OCI-LY7 (cell line): ENCODE data around the gene MROH9. TPM values are rescaled to one million over a fixed set of nuclear protein-coding genes. Genes with fewer than 3 reads are reported as not detected.

Experiments used
- BruUV-seq: library from RNA; stranded (reverse); fragments of 400-500 nt; replicated peaks from 2 replicates; lab custom pipeline; 2021; lab: Mats Ljungman, UMichigan
- CTCF ChIA-PET: fragments of 300-600 bp; sonication (Branson Sonifier 250); formaldehyde crosslinking; loops from one replicate; lab custom pipeline; 2022; ENCODE audit warnings: antibody characterized with exemption; ENCODE audit not compliant: unreplicated experiment; lab: Charles Lee
- POLR2A ChIA-PET: fragments of 300-600 bp; sonication (Branson Sonifier 250); formaldehyde crosslinking; loops from one replicate; lab custom pipeline; 2022; ENCODE audit warnings: antibody characterized with exemption; lab: Charles Lee
- DNase-seq: peaks from one replicate; pipeline ENCODE4 v3.0.0-alpha.2; 2015; ENCODE audit warnings: low spot score
- H2AFZ ChIP-seq: fragments of 200-600 bp; sonication (generic), shearing (Covaris generic); 2 replicates; pipeline ENCODE4 v1.6.1; 2014; ENCODE audit warnings: mild to moderate bottlenecking, antibody characterized with exemption, low read length, moderate library complexity
- H3K27ac ChIP-seq: fragments of 200-600 bp; sonication (generic); 2 replicates; pipeline ENCODE4 v1.5.1; 2014; ENCODE audit warnings: mixed run types, low read depth, mild to moderate bottlenecking, moderate library complexity, low read length, inconsistent platforms; ENCODE audit not compliant: poor library complexity, severe bottlenecking
- H3K36me3 ChIP-seq: fragments of 200-600 bp; sonication (generic); 2 replicates; pipeline ENCODE4 v1.6.1; 2014; ENCODE audit warnings: mild to moderate bottlenecking, antibody characterized with exemption, low read length, moderate library complexity, mixed read lengths; ENCODE audit not compliant: insufficient read depth
- H3K4me1 ChIP-seq: fragments of 200-600 bp; sonication (generic); 2 replicates; pipeline ENCODE4 v1.5.1; 2014; ENCODE audit warnings: mild to moderate bottlenecking, low read length; ENCODE audit not compliant: insufficient read depth, poor library complexity, severe bottlenecking
- H3K4me2 ChIP-seq: fragments of 200-600 bp; sonication (generic); 2 replicates; pipeline ENCODE4 v1.6.1; 2014; ENCODE audit warnings: mild to moderate bottlenecking, low read length
- H3K4me3 ChIP-seq: fragments of 200-600 bp; sonication (generic); 2 replicates; pipeline ENCODE4 v1.5.1; 2014; ENCODE audit warnings: mild to moderate bottlenecking, low read depth, low read length; ENCODE audit not compliant: poor library complexity, severe bottlenecking
- H3K79me2 ChIP-seq: fragments of 200-600 bp; sonication (generic); 2 replicates; pipeline ENCODE4 v1.6.1; 2016; ENCODE audit warnings: low read depth, mild to moderate bottlenecking, low read length, moderate library complexity, mixed read lengths; ENCODE audit not compliant: insufficient read depth
- H3K9me2 ChIP-seq: fragments of 200-600 bp; sonication (generic); 2 replicates; pipeline ENCODE4 v1.6.1; 2016; ENCODE audit warnings: mild to moderate bottlenecking, low read length, mixed read lengths; ENCODE audit not compliant: insufficient read depth
- H3K9me3 ChIP-seq: fragments of 200-600 bp; sonication (generic); 2 replicates; pipeline ENCODE4 v1.6.1; 2014; ENCODE audit warnings: mild to moderate bottlenecking, mixed run types, low read length, mixed read lengths
- H4K20me1 ChIP-seq: fragments of 200-600 bp; sonication (generic); 2 replicates; pipeline ENCODE4 v1.6.1; 2014; ENCODE audit warnings: mild to moderate bottlenecking, antibody characterized with exemption, low read length, moderate library complexity, mixed read lengths; ENCODE audit not compliant: insufficient read depth
- CTCF ChIP-seq: fragments of 200-600 bp; sonication (generic); conservative IDR thresholded peaks from 2 replicates; pipeline ENCODE4 v1.5.1; 2014; ENCODE audit warnings: mild to moderate bottlenecking, antibody characterized with exemption, low read length, moderate library complexity, mixed read lengths
- EZH2phosphoT487 ChIP-seq: fragments of 200-600 bp; sonication (generic); IDR thresholded peaks from 2 replicates; pipeline ENCODE4 v1.6.1; 2018; ENCODE audit warnings: low read depth, borderline replicate concordance, mild to moderate bottlenecking, mixed run types, antibody characterized with exemption, low read length, moderate library complexity, mixed read lengths
- intact Hi-C: fragments of 100-400 bp; cut with micrococcal nuclease; formaldehyde crosslinking; loops from one replicate; pipeline ENCODE4 v1.10.0; 2022; ENCODE audit not compliant: unreplicated experiment
- total RNA-seq, 2 experiments: library from RNA; depleted of rRNA in 1 of 2; stranded (reverse); fragments of >200 nt in 1 of 2; shearing (Covaris generic) in 1 of 2; gene quantifications; 2 replicates each; pipeline ENCODE4 v1.2.3, GENCODE V29; 2014 to 2022

Gene MROH9
- total RNA-seq, 2 experiments from 2014 or later: not detected

- Histone ChIP-seq H2AFZ (no peak overlapping the region), H3K79me2 (no peaks in the 10 kb centered on the region), H3K4me1 (no peaks in the 10 kb centered on the region), H3K4me2 (no peak overlapping the region), H3K27ac (no peak overlapping the region), H3K4me3 (no peak overlapping the region), H3K9me2 (no peaks in the 10 kb centered on the region), H3K9me3 (no peaks in the 10 kb centered on the region), H3K36me3 (no peaks in the 10 kb centered on the region), H4K20me1 (no peaks in the 10 kb centered on the region)
- no peak for TF ChIP-seq CTCF
- TF ChIP-seq EZH2phosphoT487: no peak
- intact Hi-C loops: loop anchor here (5.0 kb wide), 1 partner anchor 145 kb away; no protein-coding TSS in a partner anchor
- no TSS peak for BruUV-seq
- ChIA-PET CTCF (interaction anchor here (2.1 kb wide), 1 partner anchor 231 kb away, joined by 19 read pairs; the partner anchor contains the start of gene FMO4), POLR2A (no interaction called here)
- no peak for DNase-seq
These were observed 147.3 kb downstream of the MROH9 start for GRCh38 chr1:171082606-171083005.

- intact Hi-C loops: loop anchor here (5.0 kb wide), 1 partner anchor 144 kb away; no protein-coding TSS in a partner anchor
- CTCF ChIA-PET: no interaction called here
- Histone ChIP-seq H3K27ac (no peak overlapping the region), H3K79me2 (no peaks in the 10 kb centered on the region), H3K9me2 (no peaks in the 10 kb centered on the region), H4K20me1 (no peaks in the 10 kb centered on the region), H2AFZ (no peak overlapping the region), H3K36me3 (no peaks in the 10 kb centered on the region), H3K9me3 (no peaks in the 10 kb centered on the region), H3K4me3 (no peak overlapping the region), H3K4me2 (no peak overlapping the region), H3K4me1 (no peaks in the 10 kb centered on the region)
- DNase-seq: no peak
- no peak for TF ChIP-seq EZH2phosphoT487
- TF ChIP-seq CTCF: no peak
- POLR2A ChIA-PET: no interaction called here
- no TSS peak for BruUV-seq
These were observed 147.9 kb downstream of the MROH9 start for GRCh38 chr1:171083222-171083621.

- no peaks in the 10 kb centered on the region for H3K79me2 ChIP-seq
- no peak overlapping the region for H2AFZ ChIP-seq
- no peaks in the 10 kb centered on the region for H3K9me2 ChIP-seq
- intact Hi-C loops: loop anchor here (5.0 kb wide), 1 partner anchor 143 kb away; no protein-coding TSS in a partner anchor
- no peaks in the 10 kb centered on the region for H3K4me1 ChIP-seq
- no peak overlapping the region for H3K27ac ChIP-seq
- POLR2A ChIA-PET: interaction anchor here (1.2 kb wide), 1 partner anchor 312 kb away, joined by 3 read pairs; no protein-coding TSS in a partner anchor
- DNase-seq: no peak
- no peaks in the 10 kb centered on the region for H4K20me1 ChIP-seq
- CTCF ChIA-PET: interaction anchor here (0.9 to 1.2 kb wide), 2 partner anchors 143 to 229 kb away, joined by 3 to 4 read pairs; no protein-coding TSS in a partner anchor
- BruUV-seq: no TSS peak
- no peaks in the 10 kb centered on the region for H3K36me3 ChIP-seq
- H3K9me3 ChIP-seq: no peaks in the 10 kb centered on the region
- no peak overlapping the region for H3K4me3 ChIP-seq
- no peak overlapping the region for H3K4me2 ChIP-seq
- TF ChIP-seq CTCF (no peak), EZH2phosphoT487 (no peak)
These were observed 148.8 kb downstream of the MROH9 start for GRCh38 chr1:171084091-171084490.
